PC-3 (cell line): ENCODE measurements around the gene DUSP2.

ENCODE experiments used
- CTCF ChIP-seq: fragments of 300-600 bp; sonication (generic); conservative IDR thresholded peaks from 2 replicates; pipeline ENCODE4 v1.5.1; 2017; ENCODE audit warnings: antibody characterized with exemption, low read depth, mild to moderate bottlenecking, low read length
- EZH2 ChIP-seq: fragments of 300-600 bp; sonication (generic); IDR thresholded peaks from one replicate; pipeline ENCODE4 v1.6.1; 2017; ENCODE audit warnings: antibody characterized with exemption, mild to moderate bottlenecking, low read length; ENCODE audit not compliant: unreplicated experiment
- EZH2phosphoT487 ChIP-seq: fragments of 300-600 bp; sonication (generic); IDR thresholded peaks from 2 replicates; pipeline ENCODE4 v1.6.1; 2018; ENCODE audit warnings: mild to moderate bottlenecking, antibody characterized with exemption, low read length, borderline replicate concordance

GRCh38 chr2:96111257-96111640 is 34.0 kb downstream of the DUSP2 start:
- TF ChIP-seq CTCF (no peak), EZH2phosphoT487 (no peak), EZH2 (no peak)
